Ovary (tissue), 3 donors: ENCODE measurements around the gene UBE2D1.

ENCODE experiments used
- CTCF ChIP-seq, 3 donors: fragments of 450-650 bp in 2 of 3; fragments of 200-600 bp in 1 of 3; IDR thresholded peaks; one replicate each; pipeline versions ENCODE4 v1.5.1 to v1.8.0; 2016 to 2022; ENCODE audit warnings: antibody characterized with exemption in 3 of 3, mild to moderate bottlenecking in 1 of 3
- POLR2A ChIP-seq: fragments of 450-650 bp; IDR thresholded peaks from one replicate; pipeline ENCODE4 v1.6.1; 2017; ENCODE audit warnings: antibody characterized with exemption, mild to moderate bottlenecking, moderate library complexity
- donor health status: DM: no; HTN: no; CAD: no.

- TF ChIP-seq POLR2A (no peak), CTCF (IDR thresholded peaks at IDR 0.05) (no peak)
Measured at GRCh38 chr10:58330431-58330830, 4.4 kb upstream of the UBE2D1 start.
